ENCODE measurements around the gene KYNU.
"Not testable (repeated sequence)": the region's sequence is repeated elsewhere in the genome, so short reads cannot be mapped to it uniquely, and the experiment has no call there.

KYNU gene

DNA sequence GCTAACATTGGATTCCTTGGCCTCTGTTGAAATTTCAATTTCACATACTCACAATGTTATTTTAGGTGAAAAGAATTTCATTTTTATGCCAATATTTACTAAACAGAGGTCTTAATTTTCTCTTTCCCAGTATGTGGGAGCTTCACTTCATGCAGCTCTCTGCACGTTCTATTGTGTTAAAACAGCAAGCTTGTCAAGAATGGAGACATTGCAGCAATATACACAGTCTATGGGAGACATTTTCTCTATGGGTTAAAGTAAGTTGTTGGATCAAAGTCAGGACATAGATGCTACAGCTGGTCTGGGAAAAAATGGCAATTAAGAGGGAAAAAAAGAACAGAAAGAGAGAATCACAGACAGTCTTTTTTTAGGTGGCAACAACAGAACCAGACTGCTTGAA, 181.4 kb downstream of the KYNU start:
- TF ChIP-seq, protein P1, sequence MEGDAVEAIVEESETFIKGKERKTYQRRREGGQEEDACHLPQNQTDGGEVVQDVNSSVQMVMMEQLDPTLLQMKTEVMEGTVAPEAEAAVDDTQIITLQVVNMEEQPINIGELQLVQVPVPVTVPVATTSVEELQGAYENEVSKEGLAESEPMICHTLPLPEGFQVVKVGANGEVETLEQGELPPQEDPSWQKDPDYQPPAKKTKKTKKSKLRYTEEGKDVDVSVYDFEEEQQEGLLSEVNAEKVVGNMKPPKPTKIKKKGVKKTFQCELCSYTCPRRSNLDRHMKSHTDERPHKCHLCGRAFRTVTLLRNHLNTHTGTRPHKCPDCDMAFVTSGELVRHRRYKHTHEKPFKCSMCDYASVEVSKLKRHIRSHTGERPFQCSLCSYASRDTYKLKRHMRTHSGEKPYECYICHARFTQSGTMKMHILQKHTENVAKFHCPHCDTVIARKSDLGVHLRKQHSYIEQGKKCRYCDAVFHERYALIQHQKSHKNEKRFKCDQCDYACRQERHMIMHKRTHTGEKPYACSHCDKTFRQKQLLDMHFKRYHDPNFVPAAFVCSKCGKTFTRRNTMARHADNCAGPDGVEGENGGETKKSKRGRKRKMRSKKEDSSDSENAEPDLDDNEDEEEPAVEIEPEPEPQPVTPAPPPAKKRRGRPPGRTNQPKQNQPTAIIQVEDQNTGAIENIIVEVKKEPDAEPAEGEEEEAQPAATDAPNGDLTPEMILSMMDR (IDR thresholded peaks at IDR 0.05; ENCODE audit: low read depth, low read length), result no peak
- DNase-seq (ENCODE audit: extremely low read depth, low read depth), result no peak

DNA sequence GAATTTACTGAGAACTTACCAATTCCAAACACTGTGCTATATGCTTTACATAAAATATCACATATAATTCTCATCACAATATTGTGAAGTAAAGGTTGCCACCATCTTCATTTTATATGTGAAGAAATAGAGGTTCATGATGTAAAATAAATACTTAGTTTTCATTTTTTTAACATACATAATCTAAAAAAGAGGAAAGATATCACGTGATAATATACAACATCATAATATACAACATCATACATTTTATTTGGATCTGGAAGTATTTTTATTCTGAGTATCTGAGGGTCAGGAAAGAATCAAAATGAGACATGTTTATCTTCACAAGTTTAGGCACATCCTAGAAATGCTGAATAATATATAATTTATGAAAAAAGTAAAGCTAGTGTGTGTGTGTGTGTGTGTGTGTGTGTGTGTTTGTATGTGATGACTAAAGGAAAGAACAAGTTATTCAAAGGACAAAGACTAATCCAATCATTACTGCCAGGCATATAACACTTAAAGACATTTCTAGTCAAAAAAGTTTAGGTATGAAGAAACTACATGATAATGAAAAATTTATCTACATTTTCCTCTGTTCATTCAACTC, 186.2 kb downstream of the KYNU start:
- TF ChIP-seq, protein P1 (IDR thresholded peaks at IDR 0.05; ENCODE audit: low read depth, low read length), result no peak
- no peak for DNase-seq (ENCODE audit: extremely low read depth, low read depth)

DNA sequence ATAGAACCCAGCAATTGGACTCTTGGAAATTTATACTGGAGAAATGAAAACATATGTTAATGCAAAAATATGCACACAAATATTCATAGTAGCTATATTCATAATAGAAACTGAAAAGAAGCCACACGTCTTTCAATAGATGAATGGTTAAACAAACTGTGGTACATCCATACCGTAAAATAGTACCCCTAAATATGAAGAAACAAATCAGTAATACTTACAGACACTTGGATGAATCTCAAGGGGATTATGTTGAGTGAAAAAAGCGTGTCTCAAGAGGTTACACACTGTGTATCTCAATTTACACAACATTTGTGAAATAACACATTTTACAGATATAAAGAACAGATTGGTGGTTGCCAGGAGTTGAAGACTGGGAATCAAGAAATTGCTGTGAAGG, 190.6 kb downstream of the KYNU start:
- no peak for DNase-seq (ENCODE audit: extremely low read depth, low read depth)
- TF ChIP-seq, protein P1 (IDR thresholded peaks at IDR 0.05; ENCODE audit: low read depth, low read length), result no peak

GRCh38 chr2:143068509-143068908, 191.0 kb downstream of the KYNU start:
- DNase-seq (ENCODE audit: extremely low read depth, low read depth), result no peak

DNA sequence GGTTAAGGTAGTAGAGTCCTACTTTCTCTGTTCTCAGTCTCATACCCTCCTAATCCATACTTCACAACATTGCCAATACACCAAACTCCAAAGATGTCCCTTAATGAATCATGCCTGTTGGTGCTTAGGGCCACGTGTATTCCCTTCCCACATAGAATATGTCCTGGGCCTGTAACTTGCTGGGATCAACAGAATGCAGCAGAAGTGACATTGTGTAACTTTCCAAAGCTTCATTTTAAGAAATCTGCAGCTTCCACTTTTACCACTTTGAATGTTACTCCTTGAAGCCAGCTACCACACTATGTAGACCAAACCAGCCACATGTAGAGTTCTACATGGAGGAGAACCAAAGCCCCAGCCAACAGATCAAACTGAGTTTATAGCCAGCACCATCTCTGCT, 193.2 kb downstream of the KYNU start:
- TF ChIP-seq, protein P1 (IDR thresholded peaks at IDR 0.05; ENCODE audit: low read depth, low read length), result no peak
- no peak for DNase-seq (ENCODE audit: extremely low read depth, low read depth)

More at GRCh38 chr2:143068509-143068908, 191.0 kb downstream of the KYNU start:
- TF ChIP-seq, protein P1 (IDR thresholded peaks at IDR 0.05; ENCODE audit: low read depth, low read length), result no peak

DNA sequence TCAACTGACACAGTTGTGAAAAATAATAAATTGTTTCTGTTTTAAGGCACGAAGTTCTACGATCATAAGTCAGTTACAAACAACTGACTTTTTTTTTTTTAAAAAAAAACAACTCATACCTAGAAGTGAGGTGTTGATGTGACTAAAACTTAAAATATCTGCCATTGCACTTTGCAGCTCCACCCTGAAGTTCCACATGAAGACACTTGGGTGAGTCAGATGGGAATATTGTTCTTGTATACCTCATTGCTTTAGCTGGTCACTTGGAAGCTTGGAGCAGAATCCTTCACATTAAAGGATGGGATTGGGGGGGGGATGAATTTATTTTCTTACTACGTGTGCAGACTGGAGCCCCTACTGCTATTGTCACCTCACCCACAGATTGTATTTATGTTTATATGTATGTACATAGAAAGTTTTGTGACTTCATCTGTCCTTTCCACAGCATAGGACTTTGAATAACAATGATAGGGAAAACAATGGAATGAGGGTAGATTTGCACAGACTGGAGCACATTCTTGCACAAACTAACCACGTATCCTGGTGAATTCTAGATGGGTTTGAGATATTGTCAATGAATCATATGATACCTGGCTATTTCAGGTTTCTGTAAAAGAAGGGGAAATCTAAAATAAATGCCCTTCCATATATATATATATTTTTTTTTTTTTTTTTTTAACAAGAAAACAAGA, 193.9 kb downstream of the KYNU start:
- TF ChIP-seq, protein P1 (IDR thresholded peaks at IDR 0.05; ENCODE audit: low read depth, low read length), result no peak
- DNase-seq (ENCODE audit: extremely low read depth, low read depth), result no peak

- not testable (repeated sequence) for DNase-seq (ENCODE audit: extremely low read depth, low read depth)
These were observed 197.4 kb downstream of the KYNU start for GRCh38 chr2:143074913-143075312.

DNA sequence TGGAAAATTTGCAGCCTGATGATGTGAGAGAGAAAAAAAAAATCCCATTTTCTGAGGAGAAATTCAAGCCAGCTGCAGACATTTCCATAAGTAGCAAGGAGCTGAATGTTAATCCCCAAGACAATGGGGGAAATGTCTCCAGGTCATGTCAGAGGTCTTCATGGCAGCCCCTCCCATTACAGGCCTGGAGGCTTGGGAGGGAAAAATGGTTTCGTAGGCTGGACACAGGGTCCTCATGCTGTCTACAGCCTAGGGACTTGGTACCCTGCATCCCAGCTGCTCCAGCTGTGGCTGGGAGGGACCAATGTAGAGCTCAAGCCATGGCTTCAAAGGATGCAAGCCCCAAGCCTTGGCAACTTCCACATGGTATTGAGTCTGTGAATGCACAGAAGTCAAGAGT, 198.2 kb downstream of the KYNU start:
- DNase-seq (ENCODE audit: extremely low read depth, low read depth), result no peak
- TF ChIP-seq, protein P1 (IDR thresholded peaks at IDR 0.05; ENCODE audit: low read depth, low read length), result no peak

Data from AG09319 (cell line).